Adrenal gland (tissue), 12 donors: ENCODE measurements around the gene FNDC3B. TPM values are rescaled to one million over a fixed set of nuclear protein-coding genes. Genes with fewer than 3 reads are reported as not detected.

ENCODE experiments used
- DNase-seq, 7 donors: peaks; one replicate each; pipeline ENCODE4 v3.0.0-alpha.2; 2019 to 2020
- H3K27ac ChIP-seq, 5 donors: fragments of 200-600 bp; sonication (generic) in 4 of 5; 1 replicate in 3 of 5; 2 replicates in 2 of 5; pipeline versions ENCODE4 v1.5.1 to v1.8.0; 2016 to 2020; ENCODE audit warnings: mild to moderate bottlenecking in 1 of 5
- H3K27me3 ChIP-seq: fragments of 200-600 bp; 2 replicates; pipeline ENCODE4 v1.8.0; 2021
- H3K36me3 ChIP-seq, 2 donors: fragments of 200-600 bp; replicated peaks in 1 of 2; 1 replicate in 1 of 2; 2 replicates in 1 of 2; pipeline versions ENCODE4 v1.5.1 to v1.8.0; 2018 to 2022
- H3K4me1 ChIP-seq, 2 donors: fragments of 200-600 bp; replicated peaks in 1 of 2; 1 replicate in 1 of 2; 2 replicates in 1 of 2; pipeline versions ENCODE4 v1.5.1 to v1.8.0; 2018 to 2021
- H3K4me3 ChIP-seq, 4 donors: fragments of 200-600 bp; sonication (generic) in 3 of 4; one replicate each; pipeline ENCODE4 v1.5.1; 2016 to 2018
- H3K9me3 ChIP-seq, 3 donors: fragments of 200-600 bp; sonication (generic) in 1 of 3; replicated peaks in 1 of 3; 1 replicate in 2 of 3; 2 replicates in 1 of 3; pipeline versions ENCODE4 v1.5.1 to v1.8.0; 2016 to 2021
- POLR2A ChIP-seq, 2 donors: fragments of 450-650 bp; IDR thresholded peaks; one replicate each; pipeline ENCODE4 v1.6.1; 2017; ENCODE audit warnings: antibody characterized with exemption in 2 of 2, mild to moderate bottlenecking in 2 of 2, moderate library complexity in 1 of 2
- WGBS, 4 donors: extraction: QIAGEN DNeasy Blood & Tissue Kit in 2 of 4; methylation state at CpG; one replicate each; pipeline versions ENCODE4 v1.1.5 to v1.1.7; 2013 to 2017; 5-methylcytosine and 5-hydroxymethylcytosine counted together
- intact Hi-C, 2 donors: fragments of 100-400 bp; cut with DNase I; formaldehyde crosslinking; loops; one replicate each; pipeline versions ENCODE4 v1.14.1 to v1.15.0; 2022 to 2023
- polyA plus RNA-seq, 3 donors: library from polyadenylated mRNA; stranded (reverse); fragments of 200-250 nt in 2 of 3; fragments of 350-450 nt in 1 of 3; fragmentation: Illumina TruSeq in 1 of 3; extraction: RNeasy Lipid Tissue Mini Kit (QIAGEN cat#74804) in 1 of 3; gene quantifications; one replicate each; pipeline ENCODE4 v1.2.3, GENCODE V29; 2013 to 2014
- total RNA-seq, 9 donors: library from RNA; depleted of rRNA in 4 of 9; stranded (reverse); fragments of >200 nt in 4 of 9; fragments of 120-200 nt in 1 of 9; fragmentation: NEBNext Ultra II Directional in 1 of 9; extraction: Animal tissue kit (Norgen Biotek cat#: 25700) in 1 of 9; gene quantifications; one replicate each; pipeline versions ENCODE4 v1.1.0 to v1.2.4, GENCODE V29; 2013 to 2023
- TF ChIP-seq, protein P1 (sequence below), 6 experiments: fragments of 450-650 bp in 4 of 6; fragments of 200-600 bp in 2 of 6; sonication (generic) in 1 of 6; IDR thresholded peaks; 1 replicate in 5 of 6; 2 replicates in 1 of 6; pipeline versions ENCODE4 v1.5.1 to v1.8.0; 2016 to 2021; ENCODE audit warnings: antibody characterized with exemption in 6 of 6, mild to moderate bottlenecking in 2 of 6, moderate library complexity in 1 of 6
- donor health status: healthy with polysubstance abuse.
- donor health status: Bipolar disorder and iron deficiency.
- donor health status: DM: yes; HTN: yes; CAD: no.
- donor health status: DM: no; HTN: no; CAD: no.
- donor health status: DM: no; HTN: no; CAD: no.
- donor health status: DM: yes; HTN: yes; CAD: no.

The FNDC3B gene
- total and polyA plus RNA-seq, 12 donors = 9.9 to 228 (median 105) TPM

DNA sequence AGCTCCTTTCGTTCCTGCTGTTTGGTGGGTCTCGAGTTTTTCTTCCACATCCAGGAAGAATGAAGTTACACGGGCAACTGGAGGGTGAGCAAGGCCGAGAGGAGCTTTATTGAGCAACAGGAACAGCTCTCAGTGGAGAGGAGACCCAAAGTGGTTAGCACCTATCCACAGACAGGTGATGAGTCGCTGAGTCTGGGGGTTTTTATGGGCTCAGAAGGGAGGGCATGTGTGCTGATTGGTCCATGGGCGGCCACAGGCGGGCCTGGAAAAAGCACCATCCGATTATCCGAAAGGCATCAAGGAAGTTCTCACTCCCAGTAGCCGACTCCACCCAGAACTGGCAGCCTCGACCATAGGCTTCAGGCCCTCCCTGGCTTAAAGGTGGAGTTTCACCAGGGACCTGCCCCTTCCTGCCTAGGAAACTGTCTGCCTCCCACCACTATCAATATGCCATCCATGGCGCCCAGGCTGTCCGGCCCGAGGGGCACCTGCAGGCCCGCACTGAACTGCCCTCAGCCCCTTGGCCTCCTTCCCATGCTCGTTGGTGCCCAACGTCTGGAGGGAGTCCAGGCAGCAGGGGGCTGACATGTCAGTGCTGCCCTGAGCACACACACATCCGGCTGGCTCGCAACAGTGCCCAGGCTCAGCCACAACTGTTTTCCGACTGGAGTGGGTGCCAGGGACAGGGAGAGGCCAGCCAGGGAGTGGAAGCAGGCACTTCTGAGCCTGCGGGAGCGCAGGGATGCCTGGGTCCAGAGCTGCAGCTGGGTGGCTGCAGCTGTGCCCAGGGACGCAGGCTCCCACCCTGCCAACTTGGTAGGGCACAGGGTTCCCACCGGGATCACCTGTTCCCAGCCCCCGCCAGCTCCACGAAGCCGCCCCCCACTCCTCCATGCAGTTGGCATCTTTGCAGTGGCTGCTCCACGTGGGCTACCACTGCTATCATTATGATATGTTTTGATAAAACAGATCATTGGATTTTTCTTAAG lies 170.2 kb downstream of the FNDC3B start:
- no peak for DNase-seq
- 81 to 90% (median 83%) methylated on average over 16 to 28 of the region's 28 CpGs for WGBS, 4 donors
- no peaks in the 10 kb centered on the region for H3K9me3 ChIP-seq
- no peaks in the 10 kb centered on the region for H3K36me3 ChIP-seq
- no peak for TF ChIP-seq POLR2A (IDR thresholded peaks at IDR 0.05)
- TF ChIP-seq, protein P1, sequence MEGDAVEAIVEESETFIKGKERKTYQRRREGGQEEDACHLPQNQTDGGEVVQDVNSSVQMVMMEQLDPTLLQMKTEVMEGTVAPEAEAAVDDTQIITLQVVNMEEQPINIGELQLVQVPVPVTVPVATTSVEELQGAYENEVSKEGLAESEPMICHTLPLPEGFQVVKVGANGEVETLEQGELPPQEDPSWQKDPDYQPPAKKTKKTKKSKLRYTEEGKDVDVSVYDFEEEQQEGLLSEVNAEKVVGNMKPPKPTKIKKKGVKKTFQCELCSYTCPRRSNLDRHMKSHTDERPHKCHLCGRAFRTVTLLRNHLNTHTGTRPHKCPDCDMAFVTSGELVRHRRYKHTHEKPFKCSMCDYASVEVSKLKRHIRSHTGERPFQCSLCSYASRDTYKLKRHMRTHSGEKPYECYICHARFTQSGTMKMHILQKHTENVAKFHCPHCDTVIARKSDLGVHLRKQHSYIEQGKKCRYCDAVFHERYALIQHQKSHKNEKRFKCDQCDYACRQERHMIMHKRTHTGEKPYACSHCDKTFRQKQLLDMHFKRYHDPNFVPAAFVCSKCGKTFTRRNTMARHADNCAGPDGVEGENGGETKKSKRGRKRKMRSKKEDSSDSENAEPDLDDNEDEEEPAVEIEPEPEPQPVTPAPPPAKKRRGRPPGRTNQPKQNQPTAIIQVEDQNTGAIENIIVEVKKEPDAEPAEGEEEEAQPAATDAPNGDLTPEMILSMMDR (IDR thresholded peaks at IDR 0.05) = no peak
- intact Hi-C loops = no loop called here
- no peaks in the 10 kb centered on the region for H3K27me3 ChIP-seq
- no peak overlapping the region for H3K4me3 ChIP-seq
- H3K27ac ChIP-seq = peak overlapping the region in 1 of 5 donors; percentile 24
- peaks cover 10 to 26% of the 10 kb centered on the region in 2 donors for H3K4me1 ChIP-seq

DNA sequence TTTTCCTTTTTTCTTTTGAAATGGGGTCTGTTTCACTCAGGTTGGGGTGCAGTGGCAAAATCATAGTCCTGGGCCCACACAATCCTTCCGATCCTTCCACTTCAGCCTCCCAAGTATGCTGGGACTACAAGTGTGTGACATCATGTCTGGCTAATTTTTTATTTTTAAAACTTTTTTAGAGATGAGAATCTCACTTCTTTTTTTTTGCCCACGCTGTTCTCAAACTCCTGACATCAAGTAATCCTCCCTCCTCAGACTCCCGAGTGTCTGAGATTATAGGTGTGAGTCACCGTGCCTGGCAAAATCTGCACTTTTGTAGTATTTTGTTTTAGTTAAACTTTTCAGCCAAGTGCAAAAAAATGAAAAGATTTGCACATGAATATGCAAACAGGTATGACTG lies 171.0 kb downstream of the FNDC3B start:
- DNase-seq = no peak
- TF ChIP-seq POLR2A (IDR thresholded peaks at IDR 0.05) = no peak
- TF ChIP-seq, protein P1 (IDR thresholded peaks at IDR 0.05) = no peak
- intact Hi-C loops = no loop called here
- H3K4me1 ChIP-seq = peaks cover 10 to 22% of the 10 kb centered on the region in 2 donors
- H3K9me3 ChIP-seq = no peaks in the 10 kb centered on the region
- no peaks in the 10 kb centered on the region for H3K36me3 ChIP-seq
- no peak overlapping the region for H3K27ac ChIP-seq
- WGBS, 4 donors = 64 to 72% (median 69%) methylated on average over 4 of the region's 4 CpGs
- no peak overlapping the region for H3K4me3 ChIP-seq
- H3K27me3 ChIP-seq = no peaks in the 10 kb centered on the region

DNA sequence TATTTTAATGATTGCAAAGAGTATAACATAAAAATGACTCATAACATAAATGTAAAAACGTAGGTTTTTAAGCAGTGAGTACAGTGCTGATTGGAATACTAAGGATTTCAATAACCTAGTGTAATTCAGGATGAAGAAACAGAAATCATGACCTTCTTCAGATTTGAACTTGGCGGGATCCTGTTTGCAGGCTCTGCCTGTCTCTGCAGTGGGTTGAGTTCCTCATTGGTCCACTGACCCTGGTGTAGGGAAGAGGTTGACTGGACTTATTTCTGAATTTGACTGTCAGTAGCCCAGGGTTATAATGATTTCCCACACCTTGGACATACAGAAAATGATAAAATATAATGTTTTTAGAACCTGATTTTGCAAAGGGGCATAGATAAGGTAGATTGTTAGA lies 171.7 kb downstream of the FNDC3B start:
- intact Hi-C loops = no loop called here
- Histone ChIP-seq H3K27ac (no peak overlapping the region), H3K36me3 (no peaks in the 10 kb centered on the region), H3K9me3 (no peaks in the 10 kb centered on the region), H3K4me3 (no peak overlapping the region), H3K4me1 (peaks cover 10 to 22% of the 10 kb centered on the region in 2 donors), H3K27me3 (no peaks in the 10 kb centered on the region)
- TF ChIP-seq, protein P1 (IDR thresholded peaks at IDR 0.05) = no peak
- TF ChIP-seq POLR2A (IDR thresholded peaks at IDR 0.05) = no peak
- DNase-seq = no peak
- 84 to 93% (median 88%) methylated on average over 2 of the region's 2 CpGs for WGBS, 4 donors

DNA sequence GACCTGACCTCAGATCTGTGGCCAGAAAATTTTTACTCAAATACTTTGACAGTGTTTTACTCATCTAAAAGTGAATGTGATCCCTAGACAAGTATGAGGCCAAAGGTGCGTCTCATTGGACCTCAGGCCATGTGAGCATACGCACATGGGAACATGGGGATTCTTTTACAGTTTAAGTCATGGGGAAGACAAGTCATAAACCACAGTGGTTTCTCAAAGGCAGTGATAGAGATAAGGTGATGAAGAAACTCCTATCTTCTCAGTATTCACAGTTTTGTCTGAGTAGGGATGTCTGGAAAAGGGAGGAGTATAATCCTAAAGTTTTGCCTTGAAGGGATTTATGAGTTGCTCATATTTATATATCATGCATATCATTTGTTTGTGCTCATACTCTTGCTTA lies 173.8 kb downstream of the FNDC3B start:
- Histone ChIP-seq H3K27me3 (no peaks in the 10 kb centered on the region), H3K9me3 (no peaks in the 10 kb centered on the region), H3K36me3 (no peaks in the 10 kb centered on the region), H3K4me3 (no peak overlapping the region), H3K27ac (peak overlapping the region in 2 of 5 donors; percentile 3 to 38), H3K4me1 (peaks cover 21 to 36% of the 10 kb centered on the region in 2 donors)
- DNase-seq = no peak
- intact Hi-C loops = no loop called here
- 68 to 76% (median 69%) methylated on average over 2 of the region's 2 CpGs for WGBS, 4 donors
- TF ChIP-seq POLR2A (IDR thresholded peaks at IDR 0.05) = no peak
- TF ChIP-seq, protein P1 (IDR thresholded peaks at IDR 0.05) = no peak
